ENCODE data around the gene SPCS3. TPM values are rescaled to one million over a fixed set of nuclear protein-coding genes. Genes with fewer than 3 reads are reported as not detected.
"Not testable (repeated sequence)": the region's sequence is repeated elsewhere in the genome, so short reads cannot be mapped to it uniquely, and the experiment has no call there.

Gene SPCS3
- total and polyA plus RNA-seq, 7 experiments from 2014 or later, result 18.4 to 215 (median 129) TPM

GRCh38 chr4:176340871-176341685 lies 21.3 kb downstream of the SPCS3 start:
- POLR2A ChIA-PET, result interaction anchor here (0.7 kb wide), 1 partner anchor 181 kb away, joined by 3 read pairs; no protein-coding TSS in a partner anchor
- no peak overlapping the region for H3K4me3 ChIP-seq (ENCODE audit: low read length)
- peak; percentile 73 for ATAC-seq
- Mint-ChIP-seq H3K4me1 (peaks cover 0 to 24% (median 5%) of the 10 kb centered on the region in 7 donors), H3K4me3 (no peak overlapping the region), H3K27ac (no peak overlapping the region), H3K27me3 (no peaks in the 10 kb centered on the region), H3K9me3 (peaks cover 6 to 32% (median 13%) of the 10 kb centered on the region in 11 donors), H3K36me3 (peaks cover 6 to 21% (median 10%) of the 10 kb centered on the region in 5 donors)
- no peaks in the 10 kb centered on the region for H3K27me3 ChIP-seq (ENCODE audit: control insufficient read depth in 2 of 2, insufficient read depth in 2 of 2, low read length in 2 of 2)
- no peaks in the 10 kb centered on the region for H3K36me3 ChIP-seq (ENCODE audit: control insufficient read depth in 2 of 3, insufficient read depth in 3 of 3, low read length in 3 of 3)
- H3K9me3 ChIP-seq (ENCODE audit: control insufficient read depth in 2 of 3, low read length in 3 of 3), result peaks cover 0 to 23% (median 0%) of the 10 kb centered on the region in 3 experiments
- no peak overlapping the region for H3K27ac ChIP-seq (ENCODE audit: low read depth, low read length)
- intact Hi-C loops (cut with micrococcal nuclease), result loop anchor here (1.0 to 10.0 kb wide), 5 partner anchors 191 to 1976 kb away; no protein-coding TSS in a partner anchor
- H3K4me1 ChIP-seq (ENCODE audit: control insufficient read depth in 2 of 2, insufficient read depth in 2 of 2, low read length in 2 of 2), result peaks cover 0 to 6% of the 10 kb centered on the region in 2 donors
- DNase-seq, result peak in 5 of 9 donors; percentile 37 to 52 (median 39)
- CTCF ChIA-PET, result interaction anchor here (0.6 to 2.1 kb wide), 10 partner anchors 10 to 394 kb away, joined by 3 to 7 read pairs (median 4); no protein-coding TSS in a partner anchor

GRCh38 chr4:176342384-176342783 lies 22.6 kb downstream of the SPCS3 start:
- intact Hi-C loops (cut with micrococcal nuclease), result loop anchor here in 1 of 2 donors (10.0 kb wide), 1 partner anchor 702 kb away; no protein-coding TSS in a partner anchor
- CTCF ChIA-PET, result interaction anchor here (1.0 to 1.5 kb wide), 3 partner anchors 11 to 395 kb away, joined by 3 to 7 read pairs (median 5); no protein-coding TSS in a partner anchor
- peaks cover 0 to 15% (median 5%) of the 10 kb centered on the region in 7 donors for H3K4me1 Mint-ChIP-seq

GRCh38 chr4:176343286-176343685 lies 23.5 kb downstream of the SPCS3 start:
- peaks cover 6 to 42% (median 13%) of the 10 kb centered on the region in 11 donors for H3K9me3 Mint-ChIP-seq
- peaks cover 6 to 22% (median 14%) of the 10 kb centered on the region in 5 donors for H3K36me3 Mint-ChIP-seq
- Histone ChIP-seq H3K9me3 (ENCODE audit: control insufficient read depth in 2 of 3, low read length in 3 of 3) (peaks cover 0 to 23% (median 0%) of the 10 kb centered on the region in 3 experiments), H3K27ac (ENCODE audit: low read depth, low read length) (no peak overlapping the region), H3K36me3 (ENCODE audit: control insufficient read depth in 2 of 3, insufficient read depth in 3 of 3, low read length in 3 of 3) (no peaks in the 10 kb centered on the region), H3K4me3 (ENCODE audit: low read length) (no peak overlapping the region), H3K4me1 (ENCODE audit: control insufficient read depth in 2 of 2, insufficient read depth in 2 of 2, low read length in 2 of 2) (peaks cover 0 to 6% of the 10 kb centered on the region in 2 donors), H3K27me3 (ENCODE audit: control insufficient read depth in 2 of 2, insufficient read depth in 2 of 2, low read length in 2 of 2) (no peaks in the 10 kb centered on the region)
- H3K27ac Mint-ChIP-seq, result no peak overlapping the region
- H3K4me3 Mint-ChIP-seq, result no peak overlapping the region
- peaks cover 0 to 15% (median 5%) of the 10 kb centered on the region in 7 donors for H3K4me1 Mint-ChIP-seq
- intact Hi-C loops (cut with micrococcal nuclease), result loop anchor here in 1 of 2 donors (10.0 kb wide), 1 partner anchor 702 kb away; no protein-coding TSS in a partner anchor
- ChIA-PET CTCF (no interaction called here), POLR2A (no interaction called here)
- H3K27me3 Mint-ChIP-seq, result no peaks in the 10 kb centered on the region
- DNase-seq, result no peak
- no peak for ATAC-seq

More at GRCh38 chr4:176342384-176342783, 22.6 kb downstream of the SPCS3 start:
- H3K9me3 ChIP-seq (ENCODE audit: control insufficient read depth in 2 of 3, low read length in 3 of 3), result peaks cover 0 to 23% (median 0%) of the 10 kb centered on the region in 3 experiments
- H3K4me1 ChIP-seq (ENCODE audit: control insufficient read depth in 2 of 2, insufficient read depth in 2 of 2, low read length in 2 of 2), result peaks cover 0 to 6% of the 10 kb centered on the region in 2 donors
- Mint-ChIP-seq H3K27me3 (no peaks in the 10 kb centered on the region), H3K9me3 (peaks cover 6 to 42% (median 13%) of the 10 kb centered on the region in 11 donors), H3K36me3 (peaks cover 6 to 22% (median 14%) of the 10 kb centered on the region in 5 donors), H3K4me3 (no peak overlapping the region), H3K27ac (no peak overlapping the region)
- no peak for DNase-seq
- H3K4me3 ChIP-seq (ENCODE audit: low read length), result no peak overlapping the region
- H3K27me3 ChIP-seq (ENCODE audit: control insufficient read depth in 2 of 2, insufficient read depth in 2 of 2, low read length in 2 of 2), result no peaks in the 10 kb centered on the region
- POLR2A ChIA-PET, result no interaction called here
- H3K27ac ChIP-seq (ENCODE audit: low read depth, low read length), result no peak overlapping the region
- ATAC-seq, result no peak
- no peaks in the 10 kb centered on the region for H3K36me3 ChIP-seq (ENCODE audit: control insufficient read depth in 2 of 3, insufficient read depth in 3 of 3, low read length in 3 of 3)

- H3K27me3 ChIP-seq (ENCODE audit: control insufficient read depth in 2 of 2, insufficient read depth in 2 of 2, low read length in 2 of 2); H3K27ac Mint-ChIP-seq; H3K4me1 Mint-ChIP-seq; POLR2A ChIA-PET; H3K4me1 ChIP-seq (ENCODE audit: control insufficient read depth in 2 of 2, insufficient read depth in 2 of 2, low read length in 2 of 2); H3K36me3 ChIP-seq (ENCODE audit: control insufficient read depth in 2 of 3, insufficient read depth in 3 of 3, low read length in 3 of 3); H3K4me3 Mint-ChIP-seq; H3K4me3 ChIP-seq (ENCODE audit: low read length); ATAC-seq; H3K27me3 Mint-ChIP-seq; DNase-seq; CTCF ChIA-PET; H3K27ac ChIP-seq (ENCODE audit: low read depth, low read length): not testable (repeated sequence)
- H3K9me3 ChIP-seq (ENCODE audit: control insufficient read depth in 2 of 3, low read length in 3 of 3), result peaks cover 0 to 23% (median 0%) of the 10 kb centered on the region in 3 experiments
- peaks cover 6 to 49% (median 13%) of the 10 kb centered on the region in 11 donors for H3K9me3 Mint-ChIP-seq
- peaks cover 6 to 35% (median 29%) of the 10 kb centered on the region in 5 donors for H3K36me3 Mint-ChIP-seq
- intact Hi-C loops (cut with micrococcal nuclease), result loop anchor here in 1 of 2 donors (10.0 kb wide), 1 partner anchor 699 kb away; no protein-coding TSS in a partner anchor
Observed at GRCh38 chr4:176345346-176345745, 25.6 kb downstream of the SPCS3 start.

- H3K4me1 ChIP-seq (ENCODE audit: control insufficient read depth in 2 of 2, insufficient read depth in 2 of 2, low read length in 2 of 2); H3K27ac ChIP-seq (ENCODE audit: low read depth, low read length); H3K4me3 ChIP-seq (ENCODE audit: low read length); H3K27me3 Mint-ChIP-seq; H3K36me3 ChIP-seq (ENCODE audit: control insufficient read depth in 2 of 3, insufficient read depth in 3 of 3, low read length in 3 of 3); H3K27me3 ChIP-seq (ENCODE audit: control insufficient read depth in 2 of 2, insufficient read depth in 2 of 2, low read length in 2 of 2); CTCF ChIA-PET; H3K4me1 Mint-ChIP-seq; H3K27ac Mint-ChIP-seq; POLR2A ChIA-PET; DNase-seq; ATAC-seq; H3K4me3 Mint-ChIP-seq: not testable (repeated sequence)
- H3K36me3 Mint-ChIP-seq, result peaks cover 6 to 44% (median 35%) of the 10 kb centered on the region in 5 donors
- H3K9me3 ChIP-seq (ENCODE audit: control insufficient read depth in 2 of 3, low read length in 3 of 3), result peaks cover 0 to 23% (median 0%) of the 10 kb centered on the region in 3 experiments
- intact Hi-C loops (cut with micrococcal nuclease), result loop anchor here in 1 of 2 donors (10.0 kb wide), 1 partner anchor 698 kb away; no protein-coding TSS in a partner anchor
- peaks cover 6 to 52% (median 14%) of the 10 kb centered on the region in 11 donors for H3K9me3 Mint-ChIP-seq
Observed at GRCh38 chr4:176346836-176347235, 27.1 kb downstream of the SPCS3 start.

- H3K9me3 ChIP-seq (ENCODE audit: control insufficient read depth in 2 of 3, low read length in 3 of 3), result no peaks in the 10 kb centered on the region
- Mint-ChIP-seq H3K27ac (no peak overlapping the region), H3K27me3 (no peaks in the 10 kb centered on the region), H3K4me1 (no peaks in the 10 kb centered on the region), H3K9me3 (peaks cover 0 to 30% (median 3%) of the 10 kb centered on the region in 11 donors), H3K4me3 (no peak overlapping the region), H3K36me3 (peaks cover 0 to 44% (median 22%) of the 10 kb centered on the region in 5 donors)
- H3K4me1 ChIP-seq (ENCODE audit: control insufficient read depth in 2 of 2, insufficient read depth in 2 of 2, low read length in 2 of 2), result no peaks in the 10 kb centered on the region
- H3K27ac ChIP-seq (ENCODE audit: low read depth, low read length), result no peak overlapping the region
- H3K36me3 ChIP-seq (ENCODE audit: control insufficient read depth in 2 of 3, insufficient read depth in 3 of 3, low read length in 3 of 3), result no peaks in the 10 kb centered on the region
- no peak overlapping the region for H3K4me3 ChIP-seq (ENCODE audit: low read length)
- POLR2A ChIA-PET, result no interaction called here
- intact Hi-C loops (cut with micrococcal nuclease), result no loop called here
- DNase-seq, result no peak
- ATAC-seq, result no peak
- H3K27me3 ChIP-seq (ENCODE audit: control insufficient read depth in 2 of 2, insufficient read depth in 2 of 2, low read length in 2 of 2), result no peaks in the 10 kb centered on the region
- CTCF ChIA-PET, result no interaction called here
Observed at GRCh38 chr4:176350671-176351070, 30.9 kb downstream of the SPCS3 start.
